22Rv1 (cell line): ENCODE measurements around the gene TIMMDC1.

ENCODE experiments used
- CTCF ChIP-seq: fragments of 450-650 bp; IDR thresholded peaks from 2 replicates; pipeline ENCODE4 v1.5.1; 2017; ENCODE audit warnings: mild to moderate bottlenecking
- ZFX ChIP-seq: fragments of 450-650 bp; IDR thresholded peaks from 2 replicates; pipeline ENCODE4 v1.6.1; 2017; ENCODE audit warnings: antibody characterized with exemption, borderline replicate concordance

GRCh38 chr3:119469418-119470189 is 28.7 kb upstream of the TIMMDC1 start:
- no peak for TF ChIP-seq CTCF
- no peak for TF ChIP-seq ZFX
